KMS-11 (cell line): ENCODE measurements around the gene MAN2A1.

ENCODE experiments used
- H2AFZ ChIP-seq: fragments of 200-600 bp; sonication (generic); 2 replicates; pipeline ENCODE4 v1.6.1; 2016; ENCODE audit warnings: antibody characterized with exemption, mixed run types, low read depth
- H3K27ac ChIP-seq: fragments of 200-600 bp; sonication (generic); 2 replicates; pipeline ENCODE4 v1.6.1; 2016; ENCODE audit warnings: mild to moderate bottlenecking, mixed run types
- H3K27me3 ChIP-seq: fragments of 200-600 bp; sonication (generic); 2 replicates; pipeline ENCODE4 v1.6.1; 2017; ENCODE audit warnings: mild to moderate bottlenecking, low read depth, mixed run types, moderate library complexity; ENCODE audit not compliant: insufficient read depth
- H3K36me3 ChIP-seq: fragments of 200-600 bp; sonication (generic); 2 replicates; pipeline ENCODE4 v1.6.1; 2017; ENCODE audit warnings: mild to moderate bottlenecking, mixed run types; ENCODE audit not compliant: insufficient read depth
- H3K4me1 ChIP-seq: fragments of 200-600 bp; sonication (generic); 2 replicates; pipeline ENCODE4 v1.6.1; 2016; ENCODE audit warnings: mild to moderate bottlenecking, low read depth, mixed run types; ENCODE audit not compliant: poor library complexity, severe bottlenecking
- H3K4me2 ChIP-seq: fragments of 200-600 bp; sonication (generic); 2 replicates; pipeline ENCODE4 v1.7.0; 2016; ENCODE audit warnings: mild to moderate bottlenecking, mixed run types
- H3K4me3 ChIP-seq: fragments of 200-600 bp; sonication (generic); IDR thresholded peaks from 2 replicates; pipeline ENCODE4 v1.6.1; 2017; ENCODE audit warnings: low read depth, low read length, mixed read lengths; ENCODE audit not compliant: insufficient read depth
- H3K79me2 ChIP-seq: fragments of 200-600 bp; sonication (generic); 2 replicates; pipeline ENCODE4 v1.6.1; 2016; ENCODE audit warnings: low read depth, mixed run types; ENCODE audit not compliant: insufficient read depth
- H3K9ac ChIP-seq: fragments of 200-600 bp; sonication (generic); 2 replicates; pipeline ENCODE4 v1.6.1; 2016; ENCODE audit warnings: mild to moderate bottlenecking, mixed run types
- H4K20me1 ChIP-seq: fragments of 200-600 bp; sonication (generic); 2 replicates; pipeline ENCODE4 v1.6.1; 2016; ENCODE audit warnings: mild to moderate bottlenecking, mixed run types; ENCODE audit not compliant: insufficient read depth
- CTCF ChIP-seq: fragments of 200-600 bp; sonication (generic); conservative IDR thresholded peaks from 2 replicates; pipeline ENCODE4 v1.6.1; 2017; ENCODE audit warnings: low read depth, mild to moderate bottlenecking, antibody characterized with exemption, low read length, moderate library complexity, mixed read lengths

MAN2A1 gene

DNA sequence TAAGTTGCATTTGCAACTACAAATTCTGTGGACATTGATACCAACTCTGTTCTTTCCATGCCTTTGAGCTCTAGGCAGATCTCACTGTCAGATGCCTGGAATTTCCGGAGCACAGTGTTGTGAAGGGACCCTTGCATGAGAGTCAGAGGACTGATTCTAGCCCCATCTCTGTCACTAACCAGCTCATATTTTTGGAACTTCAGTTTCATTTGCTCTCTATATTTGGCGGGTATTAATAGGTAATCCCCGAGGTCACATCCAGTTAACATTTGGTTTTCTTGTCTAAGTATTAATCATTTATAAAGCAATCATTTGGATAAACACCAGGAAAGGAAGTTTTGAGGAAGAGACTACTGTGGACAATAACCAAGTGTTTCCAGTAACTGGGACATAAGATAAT, 115.7 kb downstream of the MAN2A1 start:
- no peaks in the 10 kb centered on the region for H4K20me1 ChIP-seq
- no peak overlapping the region for H2AFZ ChIP-seq
- H3K36me3 ChIP-seq, result no peaks in the 10 kb centered on the region; the same call in 1 of the 2 replicates
- no peak overlapping the region for H3K4me3 ChIP-seq
- H3K27me3 ChIP-seq, result no peaks in the 10 kb centered on the region
- no peak overlapping the region for H3K9ac ChIP-seq
- TF ChIP-seq CTCF, result no peak
- H3K4me1 ChIP-seq, result no peaks in the 10 kb centered on the region
- H3K27ac ChIP-seq, result no peak overlapping the region
- H3K79me2 ChIP-seq, result no peaks in the 10 kb centered on the region
- H3K4me2 ChIP-seq, result no peak overlapping the region

DNA sequence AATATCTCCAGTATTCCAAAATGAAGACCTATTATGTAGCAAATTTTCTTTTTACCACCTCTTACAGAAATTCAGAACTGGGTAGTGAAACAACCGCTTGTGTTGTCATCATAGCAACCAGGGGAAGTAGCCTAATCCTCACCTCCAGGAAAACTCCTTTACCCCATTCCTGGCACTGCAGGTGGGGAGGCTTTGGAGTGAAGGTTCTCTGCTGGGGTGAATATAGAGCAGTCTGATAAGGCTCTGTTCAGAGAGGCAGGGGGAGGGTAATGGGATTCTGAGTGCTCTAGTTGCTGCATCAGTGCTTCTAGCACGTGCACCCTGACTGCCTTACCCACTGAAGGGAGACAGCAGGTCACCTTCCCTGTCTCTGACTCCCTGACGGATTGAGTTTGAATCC, 116.2 kb downstream of the MAN2A1 start:
- H3K79me2 ChIP-seq, result no peaks in the 10 kb centered on the region
- H3K27me3 ChIP-seq, result no peaks in the 10 kb centered on the region
- H3K4me2 ChIP-seq, result no peak overlapping the region
- no peak overlapping the region for H3K27ac ChIP-seq
- no peak overlapping the region for H3K9ac ChIP-seq
- H3K4me1 ChIP-seq, result no peaks in the 10 kb centered on the region
- no peaks in the 10 kb centered on the region for H4K20me1 ChIP-seq
- no peak overlapping the region for H3K4me3 ChIP-seq
- no peaks in the 10 kb centered on the region; the same call in 1 of the 2 replicates for H3K36me3 ChIP-seq
- TF ChIP-seq CTCF, result no peak
- H2AFZ ChIP-seq, result no peak overlapping the region

- no peak for TF ChIP-seq CTCF
- H3K9ac ChIP-seq, result no peak overlapping the region
- no peaks in the 10 kb centered on the region for H4K20me1 ChIP-seq
- H3K4me3 ChIP-seq, result no peak overlapping the region
- peaks cover 11% of the 10 kb centered on the region; the same call in 1 of the 2 replicates for H3K36me3 ChIP-seq
- no peak overlapping the region for H3K27ac ChIP-seq
- H3K27me3 ChIP-seq, result no peaks in the 10 kb centered on the region
- no peaks in the 10 kb centered on the region for H3K4me1 ChIP-seq
- H2AFZ ChIP-seq, result no peak overlapping the region
- H3K4me2 ChIP-seq, result no peak overlapping the region
- H3K79me2 ChIP-seq, result no peaks in the 10 kb centered on the region
Observed at GRCh38 chr5:109812698-109813097, 123.0 kb downstream of the MAN2A1 start.

DNA sequence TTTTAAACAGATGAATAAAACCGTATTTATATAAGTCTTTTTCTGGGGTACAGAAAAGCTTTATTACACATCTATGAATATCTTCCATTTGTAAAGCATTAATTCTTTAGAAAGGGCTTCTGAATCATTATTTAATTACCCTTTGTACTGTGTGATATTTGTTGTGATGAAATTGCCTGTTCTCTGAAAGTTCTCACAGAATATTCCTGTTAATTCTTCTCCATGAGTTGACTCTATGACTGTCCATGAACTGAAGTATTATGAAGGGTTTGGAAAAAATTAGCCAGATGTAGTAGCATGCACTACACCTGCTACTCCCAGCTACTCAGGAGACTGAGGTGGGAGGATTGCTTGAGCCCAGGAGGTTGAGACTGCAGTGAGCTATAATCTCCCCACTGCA, 127.0 kb downstream of the MAN2A1 start:
- H3K4me1 ChIP-seq, result no peaks in the 10 kb centered on the region
- H3K79me2 ChIP-seq, result no peaks in the 10 kb centered on the region
- TF ChIP-seq CTCF, result no peak
- H3K27me3 ChIP-seq, result no peaks in the 10 kb centered on the region
- H4K20me1 ChIP-seq, result no peaks in the 10 kb centered on the region; the same call in 1 of the 2 replicates
- H3K36me3 ChIP-seq, result peaks cover 12% of the 10 kb centered on the region; the same call in 1 of the 2 replicates
- H3K27ac ChIP-seq, result no peak overlapping the region
- H3K9ac ChIP-seq, result no peak overlapping the region
- H3K4me2 ChIP-seq, result no peak overlapping the region
- H2AFZ ChIP-seq, result no peak overlapping the region
- H3K4me3 ChIP-seq, result no peak overlapping the region
